HPDE6-E6E7 (cell line): Measurements from ENCODE around the gene SLC66A3.

Experiments used
- DNase-seq: peaks from one replicate; pipeline ENCODE4 v3.0.0; 2011; ENCODE audit warnings: missing footprints; ENCODE audit errors: extremely low spot score

The SLC66A3 gene

GRCh38 chr2:11134349-11134748, 20.9 kb upstream of the SLC66A3 start:
- DNase-seq = no peak

- no peak for DNase-seq
Measured at GRCh38 chr2:11140492-11140891, 14.8 kb upstream of the SLC66A3 start.

- no peak for DNase-seq
Measured at GRCh38 chr2:11141319-11141718, 13.9 kb upstream of the SLC66A3 start.

- DNase-seq = no peak
Measured at GRCh38 chr2:11142330-11142729, 12.9 kb upstream of the SLC66A3 start.

GRCh38 chr2:11142987-11143386, 12.3 kb upstream of the SLC66A3 start:
- DNase-seq = no peak

- no peak for DNase-seq
Measured at GRCh38 chr2:11144077-11144737, 11.1 kb upstream of the SLC66A3 start.

GRCh38 chr2:11144738-11145079, 10.6 kb upstream of the SLC66A3 start:
- DNase-seq = no peak

GRCh38 chr2:11145350-11145749, 9.9 kb upstream of the SLC66A3 start:
- no peak for DNase-seq

GRCh38 chr2:11146076-11146475, 9.2 kb upstream of the SLC66A3 start:
- no peak for DNase-seq

- no peak for DNase-seq
Measured at GRCh38 chr2:11147263-11147662, 8.0 kb upstream of the SLC66A3 start.

GRCh38 chr2:11152591-11152990, 2.7 kb upstream of the SLC66A3 start:
- no peak for DNase-seq

GRCh38 chr2:11154016-11154922, 998 bp upstream of the SLC66A3 start:
- no peak for DNase-seq

GRCh38 chr2:11154923-11155380, 315 bp upstream of the SLC66A3 start:
- DNase-seq = peak; percentile 95

- no peak for DNase-seq
Measured at GRCh38 chr2:11156396-11157075, 1.3 kb downstream of the SLC66A3 start.

GRCh38 chr2:11157296-11157695, 2.0 kb downstream of the SLC66A3 start:
- no peak for DNase-seq

- DNase-seq = no peak
Measured at GRCh38 chr2:11157731-11158130, 2.5 kb downstream of the SLC66A3 start.

- no peak for DNase-seq
Measured at GRCh38 chr2:11158916-11159573, 3.8 kb downstream of the SLC66A3 start.

GRCh38 chr2:11159574-11160170, 4.4 kb downstream of the SLC66A3 start:
- no peak for DNase-seq

- DNase-seq = no peak
Measured at GRCh38 chr2:11160256-11160655, 5.0 kb downstream of the SLC66A3 start.

GRCh38 chr2:11160731-11161455, 5.6 kb downstream of the SLC66A3 start:
- no peak for DNase-seq

GRCh38 chr2:11161747-11162146, 6.5 kb downstream of the SLC66A3 start:
- no peak for DNase-seq
